OCI-LY1 (cell line): ENCODE data around the gene FAM117B.

Source experiments
- H2AFZ ChIP-seq: fragments of 200-600 bp; sonication (generic), shearing (Covaris generic); 2 replicates; pipeline ENCODE4 v1.6.0; 2014; ENCODE audit warnings: antibody characterized with exemption, mild to moderate bottlenecking, low read length
- H3F3A ChIP-seq: fragments of 200-600 bp; sonication (generic), shearing (Covaris generic); 2 replicates; pipeline ENCODE4 v1.6.0; 2014; ENCODE audit warnings: mild to moderate bottlenecking, antibody characterized with exemption, low read length, moderate library complexity; ENCODE audit not compliant: insufficient read depth
- H3K27ac ChIP-seq: fragments of 200-600 bp; sonication (generic); 2 replicates; pipeline ENCODE4 v1.5.1; 2014; ENCODE audit warnings: low read length, mixed run types, mild to moderate bottlenecking, low read depth; ENCODE audit not compliant: poor library complexity, severe bottlenecking
- H3K27me3 ChIP-seq: fragments of 200-600 bp; sonication (generic); 2 replicates; pipeline ENCODE4 v1.6.0; 2014; ENCODE audit warnings: antibody characterized with exemption, mild to moderate bottlenecking, low read length, moderate library complexity; ENCODE audit not compliant: insufficient read depth
- H3K36me3 ChIP-seq: fragments of 200-600 bp; sonication (generic); 2 replicates; pipeline ENCODE4 v1.6.1; 2014; ENCODE audit warnings: mild to moderate bottlenecking, antibody characterized with exemption, low read length, moderate library complexity, mixed read lengths; ENCODE audit not compliant: insufficient read depth
- H3K4me1 ChIP-seq: fragments of 200-600 bp; sonication (generic); 2 replicates; pipeline ENCODE4 v1.5.1; 2014; ENCODE audit warnings: mild to moderate bottlenecking, low read length, moderate library complexity; ENCODE audit not compliant: insufficient read depth, severe bottlenecking
- H3K4me2 ChIP-seq: fragments of 200-600 bp; sonication (generic), shearing (Covaris generic); 2 replicates; pipeline ENCODE4 v1.6.1; 2014; ENCODE audit warnings: low read length
- H3K4me3 ChIP-seq: fragments of 200-600 bp; sonication (generic); 2 replicates; pipeline ENCODE4 v1.5.1; 2014; ENCODE audit warnings: low read length, low read depth, mild to moderate bottlenecking, mixed read lengths; ENCODE audit not compliant: poor library complexity, severe bottlenecking
- H3K79me2 ChIP-seq: fragments of 200-600 bp; shearing (Covaris generic); 2 replicates; pipeline ENCODE4 v1.6.1; 2016; ENCODE audit warnings: mixed run types, low read length, mixed read lengths; ENCODE audit not compliant: insufficient read depth
- H3K9ac ChIP-seq: fragments of 200-600 bp; sonication (generic), shearing (Covaris generic); 2 replicates; pipeline ENCODE4 v1.6.1; 2014; ENCODE audit warnings: mild to moderate bottlenecking, low read length, mixed read lengths
- H3K9me2 ChIP-seq: fragments of 200-600 bp; sonication (generic), shearing (Covaris generic); 2 replicates; pipeline ENCODE4 v1.6.1; 2014; ENCODE audit warnings: low read depth, mild to moderate bottlenecking, low read length, mixed read lengths
- H3K9me3 ChIP-seq: fragments of 200-600 bp; shearing (Covaris generic); 2 replicates; pipeline ENCODE4 v1.6.1; 2014; ENCODE audit warnings: low read length, mixed read lengths
- H4K20me1 ChIP-seq: fragments of 200-600 bp; sonication (generic), shearing (Covaris generic); 2 replicates; pipeline ENCODE4 v1.6.0; 2016; ENCODE audit warnings: mild to moderate bottlenecking, low read length; ENCODE audit not compliant: insufficient read depth
- EZH2 ChIP-seq: fragments of 200-600 bp; sonication (generic), shearing (Covaris generic); IDR thresholded peaks from 2 replicates; pipeline ENCODE4 v1.8.0; 2017; ENCODE audit warnings: borderline replicate concordance, mixed run types, mild to moderate bottlenecking, antibody characterized with exemption, low read length, moderate library complexity, mixed read lengths
- TF ChIP-seq, protein P1 (sequence below): fragments of 200-600 bp; sonication (generic), shearing (Covaris generic); IDR thresholded peaks from 2 replicates; pipeline ENCODE4 v1.5.1; 2017; ENCODE audit warnings: mild to moderate bottlenecking, antibody characterized with exemption, low read length, moderate library complexity, mixed read lengths

FAM117B gene

DNA sequence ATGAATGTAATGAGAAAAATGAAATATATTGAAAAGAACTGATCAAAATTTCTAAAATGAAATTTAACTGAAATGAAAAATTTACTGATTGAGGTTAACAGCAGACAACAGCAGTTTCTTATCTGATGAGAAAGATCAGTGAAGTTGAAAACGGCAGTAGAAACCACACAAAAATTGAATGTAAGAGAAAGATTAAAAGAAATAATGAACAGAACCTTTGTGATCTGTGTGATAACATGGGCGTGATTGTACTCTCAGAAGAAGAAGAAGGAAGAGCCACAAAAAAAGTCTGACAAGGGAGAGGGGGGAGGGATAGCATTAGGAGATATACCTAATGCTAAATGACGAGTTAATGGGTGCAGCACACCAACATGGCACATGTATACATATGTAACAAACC lies 45.2 kb downstream of the FAM117B start:
- H3K4me1 ChIP-seq = peaks cover under 1% of the 10 kb centered on the region
- no peaks in the 10 kb centered on the region; the same call in 1 of the 2 replicates for H3K79me2 ChIP-seq
- H2AFZ ChIP-seq = no peak overlapping the region
- no peak overlapping the region for H3K4me3 ChIP-seq
- no peaks in the 10 kb centered on the region for H3K27me3 ChIP-seq
- H3K9me2 ChIP-seq = no peaks in the 10 kb centered on the region
- TF ChIP-seq EZH2 = no peak
- TF ChIP-seq, protein P1, sequence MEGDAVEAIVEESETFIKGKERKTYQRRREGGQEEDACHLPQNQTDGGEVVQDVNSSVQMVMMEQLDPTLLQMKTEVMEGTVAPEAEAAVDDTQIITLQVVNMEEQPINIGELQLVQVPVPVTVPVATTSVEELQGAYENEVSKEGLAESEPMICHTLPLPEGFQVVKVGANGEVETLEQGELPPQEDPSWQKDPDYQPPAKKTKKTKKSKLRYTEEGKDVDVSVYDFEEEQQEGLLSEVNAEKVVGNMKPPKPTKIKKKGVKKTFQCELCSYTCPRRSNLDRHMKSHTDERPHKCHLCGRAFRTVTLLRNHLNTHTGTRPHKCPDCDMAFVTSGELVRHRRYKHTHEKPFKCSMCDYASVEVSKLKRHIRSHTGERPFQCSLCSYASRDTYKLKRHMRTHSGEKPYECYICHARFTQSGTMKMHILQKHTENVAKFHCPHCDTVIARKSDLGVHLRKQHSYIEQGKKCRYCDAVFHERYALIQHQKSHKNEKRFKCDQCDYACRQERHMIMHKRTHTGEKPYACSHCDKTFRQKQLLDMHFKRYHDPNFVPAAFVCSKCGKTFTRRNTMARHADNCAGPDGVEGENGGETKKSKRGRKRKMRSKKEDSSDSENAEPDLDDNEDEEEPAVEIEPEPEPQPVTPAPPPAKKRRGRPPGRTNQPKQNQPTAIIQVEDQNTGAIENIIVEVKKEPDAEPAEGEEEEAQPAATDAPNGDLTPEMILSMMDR = no peak
- H3K27ac ChIP-seq = no peak overlapping the region
- peaks cover 21% of the 10 kb centered on the region for H3K9me3 ChIP-seq
- peaks cover 3% of the 10 kb centered on the region; the same call in 1 of the 2 replicates for H3K36me3 ChIP-seq
- no peaks in the 10 kb centered on the region for H4K20me1 ChIP-seq
- H3F3A ChIP-seq = no peaks in the 10 kb centered on the region
- no peak overlapping the region for H3K4me2 ChIP-seq
- no peak overlapping the region for H3K9ac ChIP-seq

DNA sequence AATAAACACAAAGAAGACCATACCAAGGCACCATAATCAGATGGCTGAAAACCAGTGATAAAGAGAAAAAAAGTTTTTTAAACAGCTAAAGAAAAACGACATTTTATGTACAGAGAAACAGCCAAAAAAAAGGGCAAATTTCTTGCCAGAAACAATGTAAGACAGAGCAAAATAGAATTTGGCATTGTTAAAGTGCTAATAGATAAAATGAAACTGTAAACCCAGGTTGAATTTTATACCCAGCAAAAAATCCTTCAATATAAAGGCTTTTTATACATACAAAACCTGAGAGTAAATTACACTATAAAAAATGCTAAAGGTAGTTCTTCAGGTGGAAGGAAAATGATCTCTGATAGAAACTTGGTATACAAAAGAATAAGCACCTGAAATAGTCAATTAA lies 45.7 kb downstream of the FAM117B start:
- TF ChIP-seq, protein P1 = no peak
- TF ChIP-seq EZH2 = no peak
- no peak overlapping the region for H3K27ac ChIP-seq

DNA sequence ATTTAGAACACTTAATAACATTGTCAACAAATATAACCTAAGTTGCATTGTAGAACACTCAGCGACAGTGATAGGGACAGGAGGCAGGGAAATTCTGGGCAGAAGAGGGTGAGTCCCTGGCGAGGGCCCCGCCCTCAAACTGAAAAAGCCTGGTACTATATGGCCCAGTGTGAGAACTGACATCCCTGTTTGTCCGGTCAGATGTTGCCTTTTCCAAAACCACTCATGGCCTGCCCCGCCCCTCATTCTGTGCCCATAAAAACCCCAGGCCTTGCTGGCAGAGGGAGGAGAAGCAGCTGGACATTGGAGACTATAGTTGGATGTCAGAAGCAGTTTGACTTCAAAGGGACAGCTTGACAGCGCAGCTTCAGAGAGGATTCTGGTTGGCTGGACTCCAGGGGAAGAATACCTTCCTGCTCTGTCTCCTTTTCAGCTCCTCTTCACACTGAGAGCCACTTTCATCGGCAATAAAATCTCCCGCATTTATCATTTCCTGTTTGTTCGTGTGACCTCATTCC lies 47.0 kb downstream of the FAM117B start:
- H3K9ac ChIP-seq = no peak overlapping the region
- H2AFZ ChIP-seq = no peak overlapping the region
- H3K4me3 ChIP-seq = no peak overlapping the region
- H3K27ac ChIP-seq = no peak overlapping the region
- no peak for TF ChIP-seq EZH2
- TF ChIP-seq, protein P1 = no peak
- H3K9me2 ChIP-seq = no peaks in the 10 kb centered on the region
- H3K36me3 ChIP-seq = peaks cover 3% of the 10 kb centered on the region; the same call in 1 of the 2 replicates
- no peak overlapping the region for H3K4me2 ChIP-seq
- H3K27me3 ChIP-seq = no peaks in the 10 kb centered on the region
- H3K4me1 ChIP-seq = no peaks in the 10 kb centered on the region
- H3K79me2 ChIP-seq = no peaks in the 10 kb centered on the region; the same call in 1 of the 2 replicates
- no peaks in the 10 kb centered on the region for H4K20me1 ChIP-seq
- peaks cover 21% of the 10 kb centered on the region for H3K9me3 ChIP-seq
- H3F3A ChIP-seq = no peaks in the 10 kb centered on the region

More for the DNA sequence above, 45.7 kb downstream of the FAM117B start:
- no peaks in the 10 kb centered on the region for H4K20me1 ChIP-seq
- H2AFZ ChIP-seq = no peak overlapping the region
- H3K79me2 ChIP-seq = no peaks in the 10 kb centered on the region; the same call in 1 of the 2 replicates
- H3K4me1 ChIP-seq = no peaks in the 10 kb centered on the region
- H3K9ac ChIP-seq = no peak overlapping the region
- no peak overlapping the region for H3K4me3 ChIP-seq
- peaks cover 21% of the 10 kb centered on the region for H3K9me3 ChIP-seq
- no peaks in the 10 kb centered on the region for H3F3A ChIP-seq
- H3K4me2 ChIP-seq = no peak overlapping the region
- no peaks in the 10 kb centered on the region for H3K9me2 ChIP-seq
- H3K36me3 ChIP-seq = peaks cover 3% of the 10 kb centered on the region; the same call in 1 of the 2 replicates
- H3K27me3 ChIP-seq = no peaks in the 10 kb centered on the region
